Ascending aorta (tissue), 2 donors: ENCODE data around the gene UBL4A. TPM values are rescaled to one million over a fixed set of nuclear protein-coding genes. Genes with fewer than 3 reads are reported as not detected.

Experiments
- DNase-seq, 2 donors: peaks; one replicate each; pipeline ENCODE4 v3.0.0-alpha.2; 2019; ENCODE audit warnings: low spot score in 2 of 2
- H3K27ac ChIP-seq, 2 donors: fragments of 200-600 bp; sonication (generic); one replicate each; pipeline ENCODE4 v1.5.1; 2016 to 2017; ENCODE audit warnings: mild to moderate bottlenecking in 1 of 2
- H3K27me3 ChIP-seq: fragments of 200-600 bp; sonication (generic); one replicate; pipeline ENCODE4 v1.5.1; 2017
- H3K36me3 ChIP-seq, 2 donors: fragments of 200-600 bp; sonication (generic); one replicate each; pipeline ENCODE4 v1.5.1; 2016
- H3K4me1 ChIP-seq, 2 donors: fragments of 200-600 bp; sonication (generic); one replicate each; pipeline ENCODE4 v1.5.1; 2016 to 2017; ENCODE audit warnings: mild to moderate bottlenecking in 1 of 2
- H3K4me3 ChIP-seq, 2 donors: fragments of 200-600 bp; sonication (generic); one replicate each; pipeline ENCODE4 v1.5.1; 2016 to 2017; ENCODE audit warnings: mild to moderate bottlenecking in 1 of 2
- H3K9me3 ChIP-seq, 2 donors: fragments of 200-600 bp; sonication (generic); one replicate each; pipeline ENCODE4 v1.5.1; 2016
- intact Hi-C: fragments of 100-400 bp; cut with DNase I; formaldehyde crosslinking; loops from one replicate; pipeline ENCODE4 v1.15.1; 2023
- total RNA-seq: library from RNA; depleted of rRNA; stranded (reverse); fragments of >200 nt; gene quantifications from one replicate; pipeline ENCODE4 v1.1.0, GENCODE V29; 2016
- TF ChIP-seq, protein P1 (sequence below), 3 experiments: fragments of 200-600 bp in 2 of 3; fragments of 450-650 bp in 1 of 3; sonication (generic) in 2 of 3; IDR thresholded peaks; one replicate each; pipeline ENCODE4 v1.5.1; 2016 to 2019; ENCODE audit warnings: antibody characterized with exemption in 3 of 3, mild to moderate bottlenecking in 1 of 3, moderate library complexity in 1 of 3

The UBL4A gene
- total RNA-seq, 1 donor from 2014 or later = 127 TPM

DNA sequence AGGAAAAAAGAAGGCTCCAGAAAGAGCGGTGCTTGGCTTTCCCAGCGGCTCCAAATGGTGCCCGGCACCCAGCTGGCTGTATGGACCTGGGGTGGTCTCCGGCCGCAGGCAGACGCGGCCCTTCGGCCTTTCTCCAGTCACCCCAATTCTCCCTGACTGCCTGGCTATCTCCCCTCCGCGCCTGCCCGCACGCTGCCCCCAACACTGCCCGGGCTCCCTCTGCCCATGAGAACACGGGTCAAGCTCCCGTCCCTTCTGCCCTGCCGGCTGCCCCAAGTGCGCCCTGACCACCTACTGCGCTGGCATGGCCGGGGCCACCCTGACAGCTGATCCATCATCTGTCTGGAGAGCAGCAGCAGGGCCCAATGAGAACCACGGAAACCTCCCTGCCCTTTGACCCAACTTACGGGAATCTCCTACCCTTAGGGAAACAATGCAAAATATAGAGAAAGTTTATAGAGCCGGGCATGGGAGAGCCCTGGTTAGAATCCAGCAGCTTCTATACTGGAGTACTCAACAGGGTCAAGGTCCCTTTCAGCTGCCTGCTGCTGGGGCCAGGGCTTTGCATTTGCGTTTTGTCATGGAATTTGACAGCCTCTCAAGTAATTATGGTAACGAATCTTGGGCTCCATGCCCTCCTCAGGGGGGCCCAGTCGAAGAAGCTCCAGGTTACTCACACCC is 30.8 kb upstream of the UBL4A start:
- intact Hi-C loops = no loop called here
- Histone ChIP-seq H3K36me3 (no peaks in the 10 kb centered on the region), H3K27me3 (no peaks in the 10 kb centered on the region), H3K27ac (peak overlapping the region; percentile 82 to 88), H3K9me3 (no peaks in the 10 kb centered on the region), H3K4me1 (peaks cover 2 to 5% of the 10 kb centered on the region in 2 donors), H3K4me3 (peak overlapping the region in 1 of 2 donors; percentile 60)
- no peak for DNase-seq
- TF ChIP-seq, protein P1, sequence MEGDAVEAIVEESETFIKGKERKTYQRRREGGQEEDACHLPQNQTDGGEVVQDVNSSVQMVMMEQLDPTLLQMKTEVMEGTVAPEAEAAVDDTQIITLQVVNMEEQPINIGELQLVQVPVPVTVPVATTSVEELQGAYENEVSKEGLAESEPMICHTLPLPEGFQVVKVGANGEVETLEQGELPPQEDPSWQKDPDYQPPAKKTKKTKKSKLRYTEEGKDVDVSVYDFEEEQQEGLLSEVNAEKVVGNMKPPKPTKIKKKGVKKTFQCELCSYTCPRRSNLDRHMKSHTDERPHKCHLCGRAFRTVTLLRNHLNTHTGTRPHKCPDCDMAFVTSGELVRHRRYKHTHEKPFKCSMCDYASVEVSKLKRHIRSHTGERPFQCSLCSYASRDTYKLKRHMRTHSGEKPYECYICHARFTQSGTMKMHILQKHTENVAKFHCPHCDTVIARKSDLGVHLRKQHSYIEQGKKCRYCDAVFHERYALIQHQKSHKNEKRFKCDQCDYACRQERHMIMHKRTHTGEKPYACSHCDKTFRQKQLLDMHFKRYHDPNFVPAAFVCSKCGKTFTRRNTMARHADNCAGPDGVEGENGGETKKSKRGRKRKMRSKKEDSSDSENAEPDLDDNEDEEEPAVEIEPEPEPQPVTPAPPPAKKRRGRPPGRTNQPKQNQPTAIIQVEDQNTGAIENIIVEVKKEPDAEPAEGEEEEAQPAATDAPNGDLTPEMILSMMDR (IDR thresholded peaks at IDR 0.05) = no peak

DNA sequence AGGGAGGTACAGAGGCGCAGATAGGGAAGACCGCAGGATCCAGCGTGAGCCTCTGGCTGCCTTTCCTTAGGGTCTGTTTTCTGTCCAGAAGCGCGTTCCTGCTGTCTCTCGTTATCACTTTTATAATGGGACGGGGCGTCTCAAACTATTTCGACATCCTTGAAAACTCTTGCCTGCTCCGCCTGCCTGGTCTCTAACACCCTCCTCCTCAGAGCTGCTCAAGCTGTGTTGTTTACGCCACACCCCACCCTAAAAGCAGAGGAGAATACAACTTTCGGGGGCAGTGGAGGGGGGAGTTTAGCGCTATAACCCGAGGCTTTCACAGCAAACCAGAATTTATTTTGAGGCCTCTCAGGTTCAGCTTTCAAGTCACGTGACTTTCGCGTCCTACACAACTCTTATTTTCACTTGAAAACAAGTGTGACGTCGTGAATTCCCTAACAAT is 30.3 kb upstream of the UBL4A start:
- Histone ChIP-seq H3K4me1 (peaks cover 2 to 5% of the 10 kb centered on the region in 2 donors), H3K9me3 (no peaks in the 10 kb centered on the region), H3K27ac (peak overlapping the region; percentile 82 to 88), H3K27me3 (no peaks in the 10 kb centered on the region), H3K4me3 (peak overlapping the region; percentile 60 to 72), H3K36me3 (no peaks in the 10 kb centered on the region)
- TF ChIP-seq, protein P1 (IDR thresholded peaks at IDR 0.05) = no peak
- DNase-seq = no peak
- intact Hi-C loops = loop anchor here (1.0 kb wide), 2 partner anchors 26 to 37 kb away; partner anchors contain the start of genes LAGE3 and SLC10A3

DNA sequence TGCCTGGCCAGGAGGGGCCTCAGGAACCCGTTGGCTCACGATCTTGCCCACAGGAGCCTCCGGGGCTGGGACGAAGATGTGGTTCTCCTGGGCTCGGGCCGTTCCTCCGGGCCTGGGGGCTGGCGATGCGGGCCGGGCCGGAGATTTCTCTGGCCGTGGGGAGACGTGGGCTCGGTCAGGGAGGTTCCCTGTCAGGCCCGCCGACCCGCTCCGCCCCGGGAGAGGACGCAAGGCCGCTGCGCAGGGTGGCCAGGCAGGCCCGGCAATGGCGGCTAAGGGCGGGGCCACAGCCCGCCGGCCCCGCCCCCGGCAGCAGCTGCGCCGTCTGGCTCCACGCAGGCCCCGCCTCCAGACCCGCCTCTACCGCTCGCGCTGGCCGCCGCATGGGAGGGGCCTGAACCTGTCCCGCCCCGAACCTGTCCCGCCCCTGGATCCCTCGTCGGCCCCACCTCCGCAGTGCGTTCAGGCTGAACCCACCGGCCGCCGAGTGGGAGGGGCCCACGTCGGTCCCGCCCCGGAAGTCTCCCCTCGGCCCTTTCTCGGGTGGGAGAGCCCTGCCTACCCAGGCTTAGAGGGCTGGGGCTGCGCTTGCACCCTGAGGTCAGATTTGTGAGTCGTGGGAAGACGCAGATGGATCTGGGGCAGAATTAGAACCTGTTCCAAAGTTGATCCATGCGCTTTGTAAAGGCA is 29.7 kb upstream of the UBL4A start, which contains the start of gene FAM3A:
FAM3A (minus strand) TSS at position 267 of the 690 bp plus-strand sequence. CDS start 460 bp downstream, outside the sequence.
- H3K36me3 ChIP-seq = no peaks in the 10 kb centered on the region
- H3K27ac ChIP-seq = peak within 1 kb of the TSS; percentile 82 to 88
- no peaks in the 10 kb centered on the region for H3K9me3 ChIP-seq
- intact Hi-C loops = loop anchor here (1.0 kb wide), 2 partner anchors 26 to 37 kb away; partner anchors contain the start of genes LAGE3 and SLC10A3
- H3K4me3 ChIP-seq = peak within 1 kb of the TSS; percentile 64 to 72
- peak; percentile 70 to 95 for DNase-seq
- H3K4me1 ChIP-seq = peaks cover 2 to 5% of the 10 kb centered on the region in 2 donors
- no peaks in the 10 kb centered on the region for H3K27me3 ChIP-seq
- TF ChIP-seq, protein P1 (IDR thresholded peaks at IDR 0.05) = no peak

DNA sequence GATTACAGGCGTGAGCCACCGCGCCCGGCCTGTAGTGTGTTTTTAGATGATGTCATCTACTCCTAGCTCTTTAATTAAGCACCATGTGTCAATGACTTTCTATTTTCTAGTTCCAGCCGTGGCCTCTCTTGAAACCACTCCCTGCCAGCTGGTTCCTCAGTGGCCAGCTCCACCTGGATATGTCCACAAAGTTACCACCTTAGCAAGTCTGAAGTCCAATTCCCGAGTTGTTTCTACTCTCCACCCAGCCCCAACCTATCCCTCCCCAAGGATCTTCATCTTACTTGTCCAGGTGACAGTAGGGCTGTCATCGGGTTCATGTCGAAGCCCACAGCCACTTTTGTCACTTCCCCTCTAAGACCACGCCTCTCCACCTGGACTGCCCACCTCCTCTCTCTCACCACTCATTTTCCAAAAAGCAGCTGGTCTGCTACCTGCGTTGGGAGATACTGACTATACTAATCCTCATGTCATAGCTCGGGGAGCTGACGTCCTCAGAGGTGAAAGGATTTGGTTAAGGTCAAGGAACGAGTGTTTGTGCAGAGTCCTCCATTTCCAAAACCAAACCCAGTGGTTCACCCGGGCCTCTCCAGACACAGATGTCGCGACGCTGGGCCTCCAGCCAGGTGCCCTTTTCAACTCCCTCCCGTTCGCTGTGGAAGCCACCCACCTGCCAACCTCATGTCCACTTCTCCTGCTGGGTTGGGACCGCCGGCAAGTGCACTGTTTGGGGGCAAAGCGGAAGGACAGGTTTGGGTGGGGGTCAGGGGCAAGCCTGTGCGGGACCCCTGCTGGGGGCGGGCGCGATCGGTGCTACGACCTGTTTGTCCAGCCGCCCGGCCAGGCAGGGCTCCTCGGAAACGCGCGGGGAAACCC is 28.9 kb upstream of the UBL4A start:
- TF ChIP-seq, protein P1 (IDR thresholded peaks at IDR 0.05) = no peak
- no peaks in the 10 kb centered on the region for H3K36me3 ChIP-seq
- DNase-seq = no peak
- H3K4me1 ChIP-seq = peaks cover 2 to 5% of the 10 kb centered on the region in 2 donors
- peak overlapping the region; percentile 76 to 88 for H3K27ac ChIP-seq
- intact Hi-C loops = no loop called here
- H3K27me3 ChIP-seq = no peaks in the 10 kb centered on the region
- no peaks in the 10 kb centered on the region for H3K9me3 ChIP-seq
- peak overlapping the region; percentile 64 to 72 for H3K4me3 ChIP-seq

DNA sequence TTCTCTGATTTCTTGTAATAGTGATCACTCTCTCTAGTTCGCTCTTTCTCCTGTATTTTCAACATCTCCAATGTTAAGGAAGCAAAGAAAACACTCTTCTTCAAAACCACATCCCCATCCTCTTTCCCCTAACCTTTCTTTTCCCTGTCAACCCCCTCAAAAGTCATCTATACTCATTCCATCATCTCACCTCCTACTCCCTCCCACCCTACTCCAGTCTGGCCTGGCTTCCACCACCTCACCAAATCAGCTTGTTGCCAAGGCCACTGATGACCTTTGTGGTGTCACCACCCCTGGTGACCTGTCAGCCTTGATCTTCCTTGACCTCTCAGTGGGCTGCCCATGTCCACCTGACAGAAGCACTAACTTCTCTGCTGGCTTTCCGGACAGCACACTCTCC is 27.3 kb upstream of the UBL4A start:
- Histone ChIP-seq H3K4me3 (no peak overlapping the region), H3K27ac (no peak overlapping the region), H3K36me3 (peaks cover 0 to 6% of the 10 kb centered on the region in 2 donors), H3K4me1 (peaks cover 2 to 5% of the 10 kb centered on the region in 2 donors), H3K27me3 (no peaks in the 10 kb centered on the region), H3K9me3 (no peaks in the 10 kb centered on the region)
- intact Hi-C loops = no loop called here
- DNase-seq = no peak
- TF ChIP-seq, protein P1 (IDR thresholded peaks at IDR 0.05) = no peak
